NCI-H187 (cell line): ENCODE measurements around the gene RAB34.

Source experiments
- DNase-seq, 2 experiments: peaks; one replicate each; lab custom pipeline; 2025; lab: John Stamatoyannopoulos, UW

The RAB34 gene

GRCh38 chr17:28717578-28718332, at the start of gene RAB34:
Gene RAB34, minus strand, starts transcription at chr17:28717868. Its CDS starts 602 bp downstream, at chr17:28717266.
- no peak for DNase-seq

- DNase-seq, result no peak
Observed at GRCh38 chr17:28765038-28765437, 47.4 kb upstream of the RAB34 start.

GRCh38 chr17:28763804-28764266, 46.2 kb upstream of the RAB34 start:
- DNase-seq, result peak; percentile 30 to 46

- no peak for DNase-seq
Observed at GRCh38 chr17:28763137-28763799, 45.6 kb upstream of the RAB34 start.

- DNase-seq, result no peak
Observed at GRCh38 chr17:28760601-28761562, 43.2 kb upstream of the RAB34 start.

- no peak for DNase-seq
Observed at GRCh38 chr17:28759256-28759865, 41.7 kb upstream of the RAB34 start.

- no peak for DNase-seq
Observed at GRCh38 chr17:28758411-28759121, 40.9 kb upstream of the RAB34 start.

GRCh38 chr17:28756049-28756804, 38.6 kb upstream of the RAB34 start:
- DNase-seq, result no peak

GRCh38 chr17:28755486-28755885, 37.8 kb upstream of the RAB34 start:
- DNase-seq, result no peak

- no peak for DNase-seq
Observed at GRCh38 chr17:28751600-28752366, 34.1 kb upstream of the RAB34 start.

GRCh38 chr17:28750178-28751047, 32.7 kb upstream of the RAB34 start:
- DNase-seq, result peak; percentile 78 to 87

GRCh38 chr17:28749516-28750177, 32.0 kb upstream of the RAB34 start:
- no peak for DNase-seq

- no peak for DNase-seq
Observed at GRCh38 chr17:28748852-28749515, 31.3 kb upstream of the RAB34 start.

GRCh38 chr17:28747801-28748750, 30.4 kb upstream of the RAB34 start:
- DNase-seq, result no peak

GRCh38 chr17:28747051-28747691, 29.5 kb upstream of the RAB34 start:
- no peak for DNase-seq

- DNase-seq, result no peak
Observed at GRCh38 chr17:28746611-28747050, 29.0 kb upstream of the RAB34 start.
